ENCODE data around the gene VWA5B1.

VWA5B1 gene

GRCh38 chr1:20318971-20319370 is 28.3 kb downstream of the VWA5B1 start:
- no peak for DNase-seq (ENCODE audit: low read depth in 1 of 2, low spot score in 1 of 2)
- no peak for TF ChIP-seq JUND (IDR thresholded peaks at IDR 0.05; ENCODE audit: low read depth)
- in situ Hi-C loops (cut with HindIII; ENCODE audit: low pct_unique_long_range_greater_than_20kb, low sequenced_read_pairs): no loop called here

- in situ Hi-C loops (cut with HindIII; ENCODE audit: low pct_unique_long_range_greater_than_20kb, low sequenced_read_pairs): no loop called here
- TF ChIP-seq JUND (IDR thresholded peaks at IDR 0.05; ENCODE audit: low read depth): no peak
Observed at GRCh38 chr1:20319456-20320220, 29.0 kb downstream of the VWA5B1 start.

GRCh38 chr1:20320704-20321103 is 30.0 kb downstream of the VWA5B1 start:
- in situ Hi-C loops (cut with HindIII; ENCODE audit: low pct_unique_long_range_greater_than_20kb, low sequenced_read_pairs): no loop called here
- no peak for TF ChIP-seq JUND (IDR thresholded peaks at IDR 0.05; ENCODE audit: low read depth)
- no peak for DNase-seq (ENCODE audit: low read depth in 1 of 2, low spot score in 1 of 2)

More at GRCh38 chr1:20319456-20320220, 29.0 kb downstream of the VWA5B1 start:
- DNase-seq (ENCODE audit: low read depth in 1 of 2, low spot score in 1 of 2): no peak

GRCh38 chr1:20321573-20321972 is 30.9 kb downstream of the VWA5B1 start:
- in situ Hi-C loops (cut with HindIII; ENCODE audit: low pct_unique_long_range_greater_than_20kb, low sequenced_read_pairs): no loop called here

GRCh38 chr1:20322081-20322824 is 31.6 kb downstream of the VWA5B1 start:
- in situ Hi-C loops (cut with HindIII; ENCODE audit: low pct_unique_long_range_greater_than_20kb, low sequenced_read_pairs): no loop called here
- no peak for TF ChIP-seq JUND (IDR thresholded peaks at IDR 0.05; ENCODE audit: low read depth)
- no peak for DNase-seq (ENCODE audit: low read depth in 1 of 2, low spot score in 1 of 2)

More at GRCh38 chr1:20321573-20321972, 30.9 kb downstream of the VWA5B1 start:
- TF ChIP-seq JUND (IDR thresholded peaks at IDR 0.05; ENCODE audit: low read depth): no peak
- no peak for DNase-seq (ENCODE audit: low read depth in 1 of 2, low spot score in 1 of 2)

- no peak for DNase-seq (ENCODE audit: low read depth in 1 of 2, low spot score in 1 of 2)
- in situ Hi-C loops (cut with HindIII; ENCODE audit: low pct_unique_long_range_greater_than_20kb, low sequenced_read_pairs): no loop called here
- no peak for TF ChIP-seq JUND (IDR thresholded peaks at IDR 0.05; ENCODE audit: low read depth)
Observed at GRCh38 chr1:20322825-20323612, 32.3 kb downstream of the VWA5B1 start.

- TF ChIP-seq JUND (IDR thresholded peaks at IDR 0.05; ENCODE audit: low read depth): no peak
- no peak for DNase-seq (ENCODE audit: low read depth in 1 of 2, low spot score in 1 of 2)
- in situ Hi-C loops (cut with HindIII; ENCODE audit: low pct_unique_long_range_greater_than_20kb, low sequenced_read_pairs): no loop called here
Observed at GRCh38 chr1:20323613-20323920, 32.9 kb downstream of the VWA5B1 start.

- no peak for DNase-seq (ENCODE audit: low read depth in 1 of 2, low spot score in 1 of 2)
- no peak for TF ChIP-seq JUND (IDR thresholded peaks at IDR 0.05; ENCODE audit: low read depth)
- in situ Hi-C loops (cut with HindIII; ENCODE audit: low pct_unique_long_range_greater_than_20kb, low sequenced_read_pairs): no loop called here
Observed at GRCh38 chr1:20324704-20325406, 34.2 kb downstream of the VWA5B1 start.

GRCh38 chr1:20325407-20325843 is 34.8 kb downstream of the VWA5B1 start:
- no peak for DNase-seq (ENCODE audit: low read depth in 1 of 2, low spot score in 1 of 2)
- in situ Hi-C loops (cut with HindIII; ENCODE audit: low pct_unique_long_range_greater_than_20kb, low sequenced_read_pairs): no loop called here
- no peak for TF ChIP-seq JUND (IDR thresholded peaks at IDR 0.05; ENCODE audit: low read depth)

- DNase-seq (ENCODE audit: low read depth in 1 of 2, low spot score in 1 of 2): no peak
- in situ Hi-C loops (cut with HindIII; ENCODE audit: low pct_unique_long_range_greater_than_20kb, low sequenced_read_pairs): no loop called here
- TF ChIP-seq JUND (IDR thresholded peaks at IDR 0.05; ENCODE audit: low read depth): no peak
Observed at GRCh38 chr1:20325844-20326420, 35.3 kb downstream of the VWA5B1 start.

- no peak for TF ChIP-seq JUND (IDR thresholded peaks at IDR 0.05; ENCODE audit: low read depth)
- in situ Hi-C loops (cut with HindIII; ENCODE audit: low pct_unique_long_range_greater_than_20kb, low sequenced_read_pairs): no loop called here
- no peak for DNase-seq (ENCODE audit: low read depth in 1 of 2, low spot score in 1 of 2)
Observed at GRCh38 chr1:20327467-20327866, 36.8 kb downstream of the VWA5B1 start.

GRCh38 chr1:20328201-20328600 is 37.5 kb downstream of the VWA5B1 start:
- DNase-seq (ENCODE audit: low read depth in 1 of 2, low spot score in 1 of 2): no peak
- in situ Hi-C loops (cut with HindIII; ENCODE audit: low pct_unique_long_range_greater_than_20kb, low sequenced_read_pairs): no loop called here
- no peak for TF ChIP-seq JUND (IDR thresholded peaks at IDR 0.05; ENCODE audit: low read depth)

Data from T47D (cell line).